B cell (primary cell): ENCODE data around the gene MAP3K14. TPM values are rescaled to one million over a fixed set of nuclear protein-coding genes. Genes with fewer than 3 reads are reported as not detected.

Source experiments
- ATAC-seq: fragments of 200-7000 bp; cut with Tn5 transposase; one replicate; pipeline ENCODE4 v1.10.0; 2021; ENCODE audit warnings: low read depth, mild to moderate bottlenecking, moderate number of reproducible peaks, moderate library complexity
- CTCF ChIA-PET: fragments of 350-600 bp; sonication (Branson Sonifier 250); formaldehyde crosslinking; loops from one replicate; lab custom pipeline; 2021; ENCODE audit warnings: antibody characterized with exemption, inconsistent platforms; lab: Charles Lee
- POLR2A ChIA-PET: fragments of 350-600 bp; sonication (Branson Sonifier 250); formaldehyde crosslinking; loops from one replicate; lab custom pipeline; 2021; ENCODE audit warnings: antibody characterized with exemption; lab: Charles Lee
- DNase-seq: peaks from one replicate; pipeline ENCODE4 v3.0.0; 2013
- H2AFZ ChIP-seq: 2 replicates; pipeline ENCODE4 v1.6.1; 2012; ENCODE audit warnings: mild to moderate bottlenecking, low read depth, low read length; ENCODE audit not compliant: insufficient read depth, poor library complexity, severe bottlenecking
- H3K27ac ChIP-seq, 2 donors: 1 replicate in 1 of 2; 2 replicates in 1 of 2; pipeline ENCODE4 v1.5.1; 2012 to 2013; ENCODE audit warnings: low read length in 2 of 2, mild to moderate bottlenecking in 2 of 2, moderate library complexity in 1 of 2
- H3K27me3 ChIP-seq, 4 experiments: fragments of 200-600 bp in 1 of 4; sonication (generic) in 1 of 4; replicated peaks in 1 of 4; 1 replicate in 2 of 4; 2 replicates in 2 of 4; pipeline versions ENCODE4 v1.6.1 to v1.7.0; 2013 to 2016; ENCODE audit warnings: low read length in 3 of 4, mild to moderate bottlenecking in 2 of 4, mixed read lengths in 1 of 4, moderate library complexity in 1 of 4; ENCODE audit not compliant: insufficient read depth in 4 of 4, control insufficient read depth in 3 of 4; ENCODE audit errors: control extremely low read depth in 1 of 4
- H3K36me3 ChIP-seq, 2 experiments: replicated peaks in 1 of 2; 1 replicate in 1 of 2; 2 replicates in 1 of 2; pipeline versions ENCODE4 v1.6.1 to v1.7.1; 2013; ENCODE audit warnings: low read length in 1 of 2; ENCODE audit not compliant: insufficient read depth in 2 of 2, control insufficient read depth in 1 of 2; ENCODE audit errors: control extremely low read depth in 1 of 2, extremely low read depth in 1 of 2
- H3K4me1 ChIP-seq, 2 donors: fragments of 200-600 bp in 1 of 2; sonication (generic) in 1 of 2; 1 replicate in 1 of 2; 2 replicates in 1 of 2; pipeline versions ENCODE4 v1.5.1 to v1.6.1; 2013 to 2017; ENCODE audit warnings: low read length in 2 of 2; ENCODE audit not compliant: control insufficient read depth in 2 of 2, insufficient read depth in 2 of 2
- H3K4me2 ChIP-seq: replicated peaks from 2 replicates; pipeline ENCODE3; 2012; ENCODE audit warnings: mild to moderate bottlenecking, low read depth, low read length; ENCODE audit not compliant: poor library complexity, severe bottlenecking
- H3K4me3 ChIP-seq, 5 experiments: fragments of 200-600 bp in 1 of 5; sonication (generic) in 1 of 5; 1 replicate in 3 of 5; 2 replicates in 2 of 5; pipeline versions ENCODE4 v1.5.1 to v1.7.0; 2011 to 2016; ENCODE audit warnings: low read length in 4 of 5, mild to moderate bottlenecking in 4 of 5, low read depth in 2 of 5, control low read depth in 1 of 5, moderate library complexity in 1 of 5; ENCODE audit not compliant: insufficient read depth in 1 of 5; ENCODE audit errors: control extremely low read depth in 1 of 5, extremely low read depth in 1 of 5
- H3K79me2 ChIP-seq: fragments of 200-600 bp; sonication (generic); one replicate; pipeline ENCODE4 v1.6.0; 2016; ENCODE audit warnings: low read length; ENCODE audit not compliant: control insufficient read depth, insufficient read depth
- H3K9ac ChIP-seq: fragments of 200-600 bp; sonication (generic); 2 replicates; pipeline ENCODE4 v1.6.1; 2017; ENCODE audit warnings: mild to moderate bottlenecking, low read length, moderate library complexity
- H3K9me3 ChIP-seq, 3 donors: one replicate each; pipeline versions ENCODE4 v1.6.1 to v1.7.1; 2013; ENCODE audit warnings: low read length in 2 of 3; ENCODE audit not compliant: control insufficient read depth in 2 of 3, insufficient read depth in 1 of 3; ENCODE audit errors: control extremely low read depth in 1 of 3
- H4K20me1 ChIP-seq: 2 replicates; pipeline ENCODE4 v1.6.0; 2012; ENCODE audit warnings: mild to moderate bottlenecking, low read length; ENCODE audit not compliant: insufficient read depth, control insufficient read depth, poor library complexity, severe bottlenecking
- H3K27ac Mint-ChIP-seq: one replicate; pipeline ENCODE4 v1.8.0; 2021; ENCODE audit warnings: mixed read lengths
- H3K27me3 Mint-ChIP-seq: one replicate; pipeline ENCODE4 v1.8.0; 2021; ENCODE audit warnings: mixed read lengths
- H3K4me1 Mint-ChIP-seq: one replicate; pipeline ENCODE4 v1.8.0; 2021; ENCODE audit warnings: mixed read lengths
- H3K4me3 Mint-ChIP-seq: one replicate; pipeline ENCODE4 v1.8.0; 2021; ENCODE audit warnings: mixed read lengths
- H3K9me3 Mint-ChIP-seq: one replicate; pipeline ENCODE4 v1.8.0; 2022; ENCODE audit warnings: mixed read lengths; ENCODE audit not compliant: insufficient read depth
- EZH2 ChIP-seq: IDR thresholded peaks from 2 replicates; pipeline ENCODE4 v1.6.1; 2012; ENCODE audit warnings: borderline replicate concordance, low read depth, mild to moderate bottlenecking, moderate library complexity, low read length; ENCODE audit not compliant: insufficient read depth, poor library complexity, severe bottlenecking
- WGBS: methylation state at CpG from one replicate; pipeline ENCODE4 v1.1.5; 2013; ENCODE audit warnings: missing lambda C conversion rate; ENCODE audit not compliant: insufficient coverage; 5-methylcytosine and 5-hydroxymethylcytosine counted together
- intact Hi-C: fragments of 100-400 bp; cut with micrococcal nuclease; formaldehyde crosslinking; loops from one replicate; pipeline ENCODE4 v1.10.0; 2022
- polyA plus RNA-seq: library from polyadenylated mRNA; depleted of rRNA; stranded (reverse); fragments of >200 nt; gene quantifications from 2 replicates; pipeline ENCODE4 v1.2.3, GENCODE V29; 2012
- total RNA-seq, 2 donors: library from RNA; stranded (reverse); fragments of 120-200 nt in 1 of 2; gene quantifications; 1 replicate in 1 of 2; 2 replicates in 1 of 2; pipeline versions ENCODE4 v1.2.3 to v1.2.4, GENCODE V29; 2013 to 2022
- TF ChIP-seq, protein P1 (sequence below): fragments of 200-600 bp; IDR thresholded peaks from one replicate; pipeline ENCODE4 v1.8.0; 2022; ENCODE audit warnings: antibody characterized with exemption, mild to moderate bottlenecking

Gene MAP3K14
- total and polyA plus RNA-seq, 2 donors (not counting 1 experiment from before 2014, with no cell fraction given): 66.1 to 84.1 TPM

DNA sequence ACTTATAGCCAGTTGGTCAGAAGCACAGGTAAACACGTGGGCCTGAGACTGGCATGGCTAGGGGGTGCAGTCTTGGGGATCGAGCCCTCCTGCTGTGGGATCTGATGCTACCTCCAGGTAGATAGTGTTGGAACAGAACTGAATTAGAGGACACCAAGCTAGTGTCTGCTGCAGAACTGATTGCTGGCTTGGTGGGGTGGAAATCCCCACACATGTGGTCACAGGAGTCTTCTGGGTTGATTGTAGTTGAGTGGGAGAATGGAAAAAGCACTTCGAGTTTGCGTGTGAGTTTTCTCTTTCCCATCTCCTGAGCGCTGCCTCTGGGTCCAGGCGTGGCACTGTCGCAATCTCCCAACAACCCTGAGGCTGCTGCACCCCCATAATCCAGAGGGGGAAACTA is 46.9 kb downstream of the MAP3K14 start:
- no peak for DNase-seq
- H3K4me1 ChIP-seq: no peaks in the 10 kb centered on the region
- H3K27ac ChIP-seq: no peak overlapping the region
- WGBS: 90% methylated on average over 5 of the region's 7 CpGs
- TF ChIP-seq EZH2: no peak
- H3K4me3 ChIP-seq: no peak overlapping the region
- no peak overlapping the region for H2AFZ ChIP-seq
- peaks cover 0 to 91% of the 10 kb centered on the region in 2 experiments for H3K36me3 ChIP-seq
- H3K4me3 Mint-ChIP-seq: no peak overlapping the region
- no peak for ATAC-seq
- no peaks in the 10 kb centered on the region for H3K27me3 Mint-ChIP-seq
- ChIA-PET POLR2A (no interaction called here), CTCF (interaction anchor here (0.6 to 17.0 kb wide), 8 partner anchors 9 to 119 kb away, joined by 3 to 520 read pairs (median 6); partner anchors contain the start of gene FMNL1)
- peaks cover 27% of the 10 kb centered on the region for H3K79me2 ChIP-seq
- intact Hi-C loops: no loop called here
- H4K20me1 ChIP-seq: peaks cover 61% of the 10 kb centered on the region
- H3K9me3 Mint-ChIP-seq: no peaks in the 10 kb centered on the region
- no peak overlapping the region for H3K9ac ChIP-seq
- no peaks in the 10 kb centered on the region for H3K27me3 ChIP-seq
- no peak overlapping the region for H3K4me2 ChIP-seq
- no peaks in the 10 kb centered on the region for H3K4me1 Mint-ChIP-seq
- H3K9me3 ChIP-seq: no peaks in the 10 kb centered on the region
- no peak overlapping the region for H3K27ac Mint-ChIP-seq

DNA sequence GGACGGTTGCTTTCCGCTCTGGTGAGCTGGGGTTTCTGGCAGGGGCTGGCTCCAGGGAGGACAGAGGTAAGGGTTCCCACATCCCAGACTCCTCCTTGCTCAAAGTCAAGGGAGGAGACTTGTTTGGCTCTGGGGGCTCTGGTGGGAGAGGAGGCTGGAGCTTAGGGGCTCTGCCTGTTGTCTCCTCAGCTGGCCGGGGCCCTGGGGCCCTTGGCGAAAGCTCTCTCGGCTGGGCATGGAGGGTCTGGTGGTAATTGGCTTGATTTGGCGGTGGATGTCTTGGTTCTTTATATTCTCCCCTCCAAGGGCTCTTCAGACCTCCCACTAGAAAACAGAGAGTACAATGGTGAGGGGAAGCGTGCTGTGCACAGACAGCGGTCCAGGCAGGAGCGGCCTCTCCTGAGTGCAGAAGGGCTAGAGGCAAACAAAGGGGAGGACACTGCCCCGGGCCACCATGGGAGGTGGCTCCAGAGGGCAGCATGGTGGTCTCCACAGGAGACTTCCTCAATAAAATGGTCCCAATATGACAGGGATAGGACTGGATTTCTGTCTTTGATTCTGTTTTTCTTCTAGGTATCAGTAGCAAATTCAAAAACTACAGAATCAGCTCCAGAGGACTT is 49.3 kb downstream of the MAP3K14 start:
- Histone ChIP-seq H3K4me2 (no peak overlapping the region), H3K36me3 (peaks cover 0 to 90% of the 10 kb centered on the region in 2 experiments), H2AFZ (no peak overlapping the region), H3K27me3 (no peaks in the 10 kb centered on the region), H3K79me2 (peaks cover 9% of the 10 kb centered on the region), H3K9me3 (no peaks in the 10 kb centered on the region), H3K4me3 (no peak overlapping the region), H3K27ac (no peak overlapping the region), H3K4me1 (peaks cover under 1 to 4% of the 10 kb centered on the region in 2 donors), H3K9ac (no peak overlapping the region), H4K20me1 (peaks cover 54% of the 10 kb centered on the region)
- intact Hi-C loops: no loop called here
- POLR2A ChIA-PET: no interaction called here
- no peaks in the 10 kb centered on the region for H3K27me3 Mint-ChIP-seq
- H3K4me3 Mint-ChIP-seq: no peak overlapping the region
- CTCF ChIA-PET: interaction anchor here (1.4 to 3.9 kb wide), 5 partner anchors 8 to 118 kb away, joined by 5 to 22 read pairs (median 8); no protein-coding TSS in a partner anchor
- TF ChIP-seq, protein P1, sequence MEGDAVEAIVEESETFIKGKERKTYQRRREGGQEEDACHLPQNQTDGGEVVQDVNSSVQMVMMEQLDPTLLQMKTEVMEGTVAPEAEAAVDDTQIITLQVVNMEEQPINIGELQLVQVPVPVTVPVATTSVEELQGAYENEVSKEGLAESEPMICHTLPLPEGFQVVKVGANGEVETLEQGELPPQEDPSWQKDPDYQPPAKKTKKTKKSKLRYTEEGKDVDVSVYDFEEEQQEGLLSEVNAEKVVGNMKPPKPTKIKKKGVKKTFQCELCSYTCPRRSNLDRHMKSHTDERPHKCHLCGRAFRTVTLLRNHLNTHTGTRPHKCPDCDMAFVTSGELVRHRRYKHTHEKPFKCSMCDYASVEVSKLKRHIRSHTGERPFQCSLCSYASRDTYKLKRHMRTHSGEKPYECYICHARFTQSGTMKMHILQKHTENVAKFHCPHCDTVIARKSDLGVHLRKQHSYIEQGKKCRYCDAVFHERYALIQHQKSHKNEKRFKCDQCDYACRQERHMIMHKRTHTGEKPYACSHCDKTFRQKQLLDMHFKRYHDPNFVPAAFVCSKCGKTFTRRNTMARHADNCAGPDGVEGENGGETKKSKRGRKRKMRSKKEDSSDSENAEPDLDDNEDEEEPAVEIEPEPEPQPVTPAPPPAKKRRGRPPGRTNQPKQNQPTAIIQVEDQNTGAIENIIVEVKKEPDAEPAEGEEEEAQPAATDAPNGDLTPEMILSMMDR: no peak
- TF ChIP-seq EZH2: no peak
- DNase-seq (no peak), ATAC-seq (no peak)
- H3K27ac Mint-ChIP-seq: no peak overlapping the region
- peaks cover 3% of the 10 kb centered on the region for H3K4me1 Mint-ChIP-seq
- no peaks in the 10 kb centered on the region for H3K9me3 Mint-ChIP-seq
- 97% methylated on average over 4 of the region's 10 CpGs for WGBS
